Calu3 (cell line): ENCODE results near the gene CCBE1. TPM values are rescaled to one million over a fixed set of nuclear protein-coding genes. Genes with fewer than 3 reads are reported as not detected.

Experiments
- BruUV-seq: library from RNA; stranded (reverse); fragments of 400-500 nt; replicated peaks from 2 replicates; lab custom pipeline; 2021; lab: Mats Ljungman, UMichigan
- CTCF ChIA-PET: fragments of 300-600 bp; sonication (Branson Sonifier 250); formaldehyde crosslinking; loops from one replicate; lab custom pipeline; 2022; ENCODE audit warnings: antibody characterized with exemption; lab: Charles Lee
- DNase-seq: peaks from one replicate; pipeline ENCODE4 v3.0.0; 2022
- H3K27ac Mint-ChIP-seq: one replicate; pipeline ENCODE4 v1.8.0; 2022; ENCODE audit warnings: mixed read lengths; ENCODE audit not compliant: unreplicated experiment
- H3K27me3 Mint-ChIP-seq: one replicate; pipeline ENCODE4 v1.8.0; 2022; ENCODE audit warnings: mixed read lengths; ENCODE audit not compliant: unreplicated experiment
- H3K36me3 Mint-ChIP-seq: one replicate; pipeline ENCODE4 v1.8.0; 2022; ENCODE audit warnings: mild to moderate bottlenecking, moderate library complexity, mixed read lengths; ENCODE audit not compliant: insufficient read depth, unreplicated experiment
- H3K4me1 Mint-ChIP-seq: one replicate; pipeline ENCODE4 v1.8.0; 2022; ENCODE audit warnings: mild to moderate bottlenecking, low read depth, mixed read lengths; ENCODE audit not compliant: unreplicated experiment
- H3K4me3 Mint-ChIP-seq: one replicate; pipeline ENCODE4 v1.8.0; 2022; ENCODE audit warnings: mild to moderate bottlenecking, low read depth, moderate library complexity, mixed read lengths; ENCODE audit not compliant: unreplicated experiment
- H3K9me3 Mint-ChIP-seq: one replicate; pipeline ENCODE4 v1.8.0; 2022; ENCODE audit warnings: low read depth, mixed read lengths; ENCODE audit not compliant: unreplicated experiment
- CTCF ChIP-seq: fragments of 200-600 bp; IDR thresholded peaks from one replicate; pipeline ENCODE4 v1.8.0; 2022; ENCODE audit warnings: antibody characterized with exemption; ENCODE audit not compliant: unreplicated experiment
- intact Hi-C: fragments of 100-400 bp; cut with micrococcal nuclease; formaldehyde crosslinking; loops from one replicate; pipeline ENCODE4 v1.10.0; 2022; ENCODE audit not compliant: unreplicated experiment
- total RNA-seq: library from RNA; stranded (reverse); gene quantifications from 2 replicates; pipeline ENCODE4 v1.2.3, GENCODE V29; 2022

The CCBE1 gene
- total RNA-seq, 1 experiment from 2014 or later = 0.12 TPM

DNA sequence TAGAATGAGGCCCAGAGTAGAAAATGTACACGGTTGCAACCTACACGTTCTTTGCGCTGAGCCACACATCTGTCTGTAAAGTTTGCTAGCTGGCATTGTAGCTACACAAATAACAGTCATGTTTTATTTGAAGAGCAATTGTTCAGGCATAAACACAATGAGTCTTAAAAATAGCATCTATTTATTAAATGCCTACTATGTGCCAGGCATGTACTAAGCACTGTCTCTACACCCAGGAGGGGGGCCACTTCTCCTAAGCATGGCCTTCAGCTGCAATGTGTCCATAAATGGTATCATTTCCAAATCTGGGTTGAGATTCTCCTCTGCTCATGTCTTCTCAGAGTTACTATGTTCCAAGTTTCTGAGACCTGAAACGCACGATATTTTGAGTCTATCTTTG is 182.1 kb downstream of the CCBE1 start:
- no peak for TF ChIP-seq CTCF
- Mint-ChIP-seq H3K4me3 (no peak overlapping the region), H3K9me3 (no peaks in the 10 kb centered on the region), H3K27ac (no peak overlapping the region), H3K36me3 (no peaks in the 10 kb centered on the region), H3K27me3 (peaks cover 93% of the 10 kb centered on the region), H3K4me1 (peaks cover 26% of the 10 kb centered on the region)
- no peak for DNase-seq
- no TSS peak for BruUV-seq
- CTCF ChIA-PET = no interaction called here
- intact Hi-C loops = no loop called here

- no peak for DNase-seq
- BruUV-seq = no TSS peak
- H3K36me3 Mint-ChIP-seq = no peaks in the 10 kb centered on the region
- no peak for TF ChIP-seq CTCF
- peaks cover 26% of the 10 kb centered on the region for H3K4me1 Mint-ChIP-seq
- CTCF ChIA-PET = interaction anchor here (0.7 to 1.0 kb wide), 2 partner anchors 18 to 923 kb away, joined by 3 to 10 read pairs; no protein-coding TSS in a partner anchor
- peaks cover 93% of the 10 kb centered on the region for H3K27me3 Mint-ChIP-seq
- no peaks in the 10 kb centered on the region for H3K9me3 Mint-ChIP-seq
- H3K4me3 Mint-ChIP-seq = no peak overlapping the region
- intact Hi-C loops = no loop called here
- no peak overlapping the region for H3K27ac Mint-ChIP-seq
Measured at GRCh38 chr18:59514203-59514602, 183.0 kb downstream of the CCBE1 start.

DNA sequence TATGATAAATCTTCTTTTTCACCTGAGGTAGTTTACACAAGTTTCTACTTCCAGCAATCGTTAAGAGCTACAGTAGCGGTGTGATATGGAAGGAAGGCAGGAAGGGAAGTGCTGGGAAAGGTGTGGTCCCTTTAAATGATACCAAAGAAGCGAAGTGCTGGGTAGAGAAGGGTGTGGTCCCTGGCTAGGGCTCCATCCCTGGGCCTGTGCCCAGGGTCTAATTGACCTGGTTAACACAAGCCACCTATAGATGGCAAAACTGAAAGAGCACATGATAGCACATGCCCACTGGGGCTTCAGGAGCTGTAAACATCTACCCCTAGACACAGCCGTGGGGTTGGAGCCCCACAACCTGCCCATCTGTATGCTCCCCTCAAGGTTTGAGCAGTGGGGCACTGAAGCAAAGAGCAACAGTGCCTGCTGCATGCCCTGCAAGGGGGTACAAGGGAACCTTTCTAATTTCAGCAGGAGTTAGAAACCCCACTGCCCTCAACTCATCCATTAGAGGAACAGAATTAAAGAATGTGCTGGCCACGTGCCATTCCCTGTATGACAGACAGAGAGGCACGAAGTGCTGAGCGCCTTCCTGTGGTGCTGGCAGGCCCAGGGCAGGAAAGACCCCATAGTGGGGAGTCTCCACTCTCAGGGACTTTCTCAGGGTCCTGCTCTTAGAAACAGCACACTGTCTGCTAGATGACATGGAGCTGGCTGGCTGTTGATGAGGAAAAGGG is 185.0 kb downstream of the CCBE1 start:
- Mint-ChIP-seq H3K4me3 (no peak overlapping the region), H3K9me3 (no peaks in the 10 kb centered on the region), H3K27me3 (peaks cover 88% of the 10 kb centered on the region), H3K27ac (no peak overlapping the region), H3K36me3 (no peaks in the 10 kb centered on the region), H3K4me1 (peaks cover 26% of the 10 kb centered on the region)
- no peak for DNase-seq
- CTCF ChIA-PET = interaction anchor here (0.6 kb wide), 2 partner anchors 24 to 1835 kb away, joined by 3 read pairs; no protein-coding TSS in a partner anchor
- intact Hi-C loops = no loop called here
- no peak for TF ChIP-seq CTCF
- no TSS peak for BruUV-seq

GRCh38 chr18:59509481-59510442 is 187.5 kb downstream of the CCBE1 start:
- intact Hi-C loops = no loop called here
- H3K4me3 Mint-ChIP-seq = no peak overlapping the region
- no peaks in the 10 kb centered on the region for H3K9me3 Mint-ChIP-seq
- peaks cover 94% of the 10 kb centered on the region for H3K27me3 Mint-ChIP-seq
- no peak overlapping the region for H3K27ac Mint-ChIP-seq
- no peaks in the 10 kb centered on the region for H3K36me3 Mint-ChIP-seq
- CTCF ChIA-PET = no interaction called here
- no peak for TF ChIP-seq CTCF
- H3K4me1 Mint-ChIP-seq = peaks cover 10% of the 10 kb centered on the region
- no TSS peak for BruUV-seq
- no peak for DNase-seq
